Sigmoid colon (tissue), 7 donors: ENCODE measurements around the gene KLF15. TPM values are rescaled to one million over a fixed set of nuclear protein-coding genes. Genes with fewer than 3 reads are reported as not detected.

Experiments
- DNase-seq: peaks from one replicate; pipeline ENCODE4 v3.0.0-alpha.2; 2019
- H3K27ac ChIP-seq, 4 donors: fragments of 200-600 bp; sonication (generic); one replicate each; pipeline ENCODE4 v1.5.1; 2016 to 2019; ENCODE audit warnings: mild to moderate bottlenecking in 1 of 4
- H3K27me3 ChIP-seq, 3 donors: fragments of 200-600 bp; sonication (generic); one replicate each; pipeline ENCODE4 v1.5.1; 2019; ENCODE audit warnings: mild to moderate bottlenecking in 1 of 3
- H3K36me3 ChIP-seq, 4 donors: fragments of 200-600 bp; sonication (generic); one replicate each; pipeline ENCODE4 v1.5.1; 2016 to 2019
- H3K4me1 ChIP-seq, 4 donors: fragments of 200-600 bp; sonication (generic); one replicate each; pipeline ENCODE4 v1.5.1; 2017 to 2019
- H3K4me3 ChIP-seq, 4 donors: fragments of 200-600 bp; sonication (generic); one replicate each; pipeline ENCODE4 v1.5.1; 2017 to 2019; ENCODE audit warnings: mild to moderate bottlenecking in 2 of 4, moderate library complexity in 1 of 4
- H3K9me3 ChIP-seq, 4 donors: fragments of 200-600 bp in 3 of 4; sonication (generic) in 3 of 4; one replicate each; pipeline versions ENCODE4 v1.5.1 to v1.6.1; 2013 to 2019
- CTCF ChIP-seq, 4 experiments: fragments of 450-650 bp in 3 of 4; fragments of 200-600 bp in 1 of 4; IDR thresholded peaks; one replicate each; pipeline ENCODE4 v1.5.1; 2016 to 2019; ENCODE audit warnings: antibody characterized with exemption in 4 of 4, mild to moderate bottlenecking in 3 of 4, moderate library complexity in 2 of 4
- EP300 ChIP-seq, 4 donors: sonication (generic); formaldehyde crosslinking; IDR thresholded peaks; one replicate each; pipeline ENCODE4 v1.6.1; 2017; ENCODE audit warnings: antibody characterized with exemption in 4 of 4
- POLR2A ChIP-seq, 2 donors: fragments of 450-650 bp; IDR thresholded peaks; one replicate each; pipeline ENCODE4 v1.6.1; 2016; ENCODE audit warnings: antibody characterized with exemption in 2 of 2, mild to moderate bottlenecking in 2 of 2, moderate library complexity in 2 of 2
- POLR2AphosphoS5 ChIP-seq, 4 donors: sonication (generic); formaldehyde crosslinking; IDR thresholded peaks; one replicate each; pipeline ENCODE4 v1.6.1; 2017; ENCODE audit warnings: antibody characterized with exemption in 4 of 4
- WGBS, 2 donors: extraction: QIAGEN DNeasy Blood & Tissue Kit; methylation state at CpG; one replicate each; pipeline ENCODE4 v1.1.7; 2013; 5-methylcytosine and 5-hydroxymethylcytosine counted together
- intact Hi-C: fragments of 100-400 bp; cut with DNase I; formaldehyde crosslinking; loops from one replicate; pipeline ENCODE4 v1.15.1; 2023
- polyA plus RNA-seq, 3 donors: library from polyadenylated mRNA; stranded (reverse); fragments of 200-250 nt; gene quantifications; one replicate each; pipeline ENCODE4 v1.2.3, GENCODE V29; 2013
- total RNA-seq, 4 donors: library from RNA; depleted of rRNA; stranded (reverse); fragments of >200 nt; gene quantifications; one replicate each; pipeline ENCODE4 v1.1.0, GENCODE V29; 2016
- donor health status: healthy with polysubstance abuse.
- donor health status: Bipolar disorder and iron deficiency.
- donor health status: healthy.

KLF15 gene
- total and polyA plus RNA-seq, 7 donors, result 0.69 to 50.2 (median 21.9) TPM

GRCh38 chr3:126311338-126311978, 45.8 kb downstream of the KLF15 start:
- H3K27me3 ChIP-seq, result no peaks in the 10 kb centered on the region
- H3K4me3 ChIP-seq, result no peak overlapping the region
- intact Hi-C loops, result loop anchor here (5.0 kb wide), 1 partner anchor 41 kb away; no protein-coding TSS in a partner anchor
- no peaks in the 10 kb centered on the region for H3K9me3 ChIP-seq
- no peak overlapping the region for H3K27ac ChIP-seq
- no peak for DNase-seq
- 67 to 79% methylated on average over 7 of the region's 7 CpGs for WGBS, 2 donors
- TF ChIP-seq CTCF (IDR thresholded peaks at IDR 0.05) (no peak), EP300 (IDR thresholded peaks at IDR 0.05) (no peak), POLR2AphosphoS5 (IDR thresholded peaks at IDR 0.05) (no peak), POLR2A (IDR thresholded peaks at IDR 0.05) (no peak)
- peaks cover 0 to 13% (median 6%) of the 10 kb centered on the region in 4 donors for H3K4me1 ChIP-seq
- H3K36me3 ChIP-seq, result no peaks in the 10 kb centered on the region

- Histone ChIP-seq H3K4me3 (no peak overlapping the region), H3K27ac (no peak overlapping the region), H3K4me1 (peaks cover 0 to 6% (median 6%) of the 10 kb centered on the region in 4 donors), H3K36me3 (no peaks in the 10 kb centered on the region), H3K9me3 (no peaks in the 10 kb centered on the region), H3K27me3 (no peaks in the 10 kb centered on the region)
- TF ChIP-seq EP300 (IDR thresholded peaks at IDR 0.05) (no peak), POLR2AphosphoS5 (IDR thresholded peaks at IDR 0.05) (no peak), POLR2A (IDR thresholded peaks at IDR 0.05) (no peak), CTCF (IDR thresholded peaks at IDR 0.05) (no peak)
- DNase-seq, result no peak
- intact Hi-C loops, result loop anchor here (5.0 kb wide), 1 partner anchor 41 kb away; no protein-coding TSS in a partner anchor
- 72 to 79% methylated on average over 5 of the region's 5 CpGs for WGBS, 2 donors
Measured at GRCh38 chr3:126310816-126311215, 46.4 kb downstream of the KLF15 start.

GRCh38 chr3:126309861-126310655, 47.1 kb downstream of the KLF15 start:
- Histone ChIP-seq H3K27me3 (no peaks in the 10 kb centered on the region), H3K36me3 (no peaks in the 10 kb centered on the region), H3K27ac (no peak overlapping the region), H3K9me3 (no peaks in the 10 kb centered on the region), H3K4me1 (peaks cover 0 to 6% (median 0%) of the 10 kb centered on the region in 4 donors), H3K4me3 (no peak overlapping the region)
- no peak for TF ChIP-seq EP300 (IDR thresholded peaks at IDR 0.05)
- TF ChIP-seq POLR2AphosphoS5 (IDR thresholded peaks at IDR 0.05), result no peak
- no peak for TF ChIP-seq CTCF (IDR thresholded peaks at IDR 0.05)
- TF ChIP-seq POLR2A (IDR thresholded peaks at IDR 0.05), result no peak
- no peak for DNase-seq
- intact Hi-C loops, result loop anchor here (5.0 kb wide), 1 partner anchor 42 kb away; no protein-coding TSS in a partner anchor
- WGBS, 2 donors, result 89 to 90% methylated on average over 12 of the region's 12 CpGs

GRCh38 chr3:126309165-126309564, 48.0 kb downstream of the KLF15 start:
- H3K27me3 ChIP-seq, result no peaks in the 10 kb centered on the region
- peaks cover 0 to 6% (median 0%) of the 10 kb centered on the region in 4 donors for H3K4me1 ChIP-seq
- H3K27ac ChIP-seq, result no peak overlapping the region
- WGBS, 2 donors, result 60 to 86% methylated on average over 11 of the region's 11 CpGs
- no peaks in the 10 kb centered on the region for H3K9me3 ChIP-seq
- DNase-seq, result no peak
- TF ChIP-seq CTCF (IDR thresholded peaks at IDR 0.05), result no peak
- TF ChIP-seq EP300 (IDR thresholded peaks at IDR 0.05), result no peak
- TF ChIP-seq POLR2AphosphoS5 (IDR thresholded peaks at IDR 0.05), result no peak
- no peak for TF ChIP-seq POLR2A (IDR thresholded peaks at IDR 0.05)
- intact Hi-C loops, result no loop called here
- H3K4me3 ChIP-seq, result no peak overlapping the region
- H3K36me3 ChIP-seq, result no peaks in the 10 kb centered on the region
